ENCODE data around the gene CDC42EP3.

Gene CDC42EP3

GRCh38 chr2:37645362-37645761 lies 26.1 kb downstream of the CDC42EP3 start:
- peaks cover 79% of the 10 kb centered on the region for H3K36me3 ChIP-seq
- no peak for DNase-seq
- H3K4me1 ChIP-seq: peaks cover 67% of the 10 kb centered on the region

GRCh38 chr2:37644191-37644590 lies 27.3 kb downstream of the CDC42EP3 start:
- no peak for TF ChIP-seq CTCF (IDR thresholded peaks at IDR 0.05; ENCODE audit: low read depth, low read length)
- Histone ChIP-seq H3K9me3 (no peaks in the 10 kb centered on the region), H3K36me3 (peaks cover 79% of the 10 kb centered on the region), H3K27me3 (no peaks in the 10 kb centered on the region), H3K4me3 (ENCODE audit: low read depth, low read length) (no peak overlapping the region), H3K4me1 (peaks cover 74% of the 10 kb centered on the region)
- no peak for DNase-seq

More at GRCh38 chr2:37645362-37645761, 26.1 kb downstream of the CDC42EP3 start:
- H3K9me3 ChIP-seq: no peaks in the 10 kb centered on the region
- no peaks in the 10 kb centered on the region for H3K27me3 ChIP-seq
- H3K4me3 ChIP-seq (ENCODE audit: low read depth, low read length): no peak overlapping the region
- no peak for TF ChIP-seq CTCF (IDR thresholded peaks at IDR 0.05; ENCODE audit: low read depth, low read length)

GRCh38 chr2:37643730-37644078 lies 27.7 kb downstream of the CDC42EP3 start:
- TF ChIP-seq CTCF (IDR thresholded peaks at IDR 0.05; ENCODE audit: low read depth, low read length): no peak
- Histone ChIP-seq H3K27me3 (no peaks in the 10 kb centered on the region), H3K4me3 (ENCODE audit: low read depth, low read length) (no peak overlapping the region), H3K9me3 (no peaks in the 10 kb centered on the region), H3K36me3 (peaks cover 78% of the 10 kb centered on the region), H3K4me1 (peaks cover 76% of the 10 kb centered on the region)
- DNase-seq: no peak

GRCh38 chr2:37642907-37643729 lies 28.3 kb downstream of the CDC42EP3 start:
- Histone ChIP-seq H3K4me1 (peaks cover 78% of the 10 kb centered on the region), H3K4me3 (ENCODE audit: low read depth, low read length) (no peak overlapping the region), H3K27me3 (no peaks in the 10 kb centered on the region), H3K36me3 (peaks cover 74% of the 10 kb centered on the region), H3K9me3 (no peaks in the 10 kb centered on the region)
- TF ChIP-seq CTCF (IDR thresholded peaks at IDR 0.05; ENCODE audit: low read depth, low read length): no peak
- peak; percentile 74 for DNase-seq

- H3K4me1 ChIP-seq: peaks cover 77% of the 10 kb centered on the region
- no peak for TF ChIP-seq CTCF (IDR thresholded peaks at IDR 0.05; ENCODE audit: low read depth, low read length)
- DNase-seq: peak; percentile 55
- H3K4me3 ChIP-seq (ENCODE audit: low read depth, low read length): no peak overlapping the region
- H3K36me3 ChIP-seq: peaks cover 59% of the 10 kb centered on the region
- no peaks in the 10 kb centered on the region for H3K27me3 ChIP-seq
- H3K9me3 ChIP-seq: no peaks in the 10 kb centered on the region
These were observed 29.8 kb downstream of the CDC42EP3 start for GRCh38 chr2:37641582-37642171.

- no peak for TF ChIP-seq CTCF (IDR thresholded peaks at IDR 0.05; ENCODE audit: low read depth, low read length)
- Histone ChIP-seq H3K4me3 (ENCODE audit: low read depth, low read length) (no peak overlapping the region), H3K27me3 (no peaks in the 10 kb centered on the region), H3K4me1 (peaks cover 77% of the 10 kb centered on the region), H3K36me3 (peaks cover 39% of the 10 kb centered on the region), H3K9me3 (no peaks in the 10 kb centered on the region)
- no peak for DNase-seq
These were observed 31.8 kb downstream of the CDC42EP3 start for GRCh38 chr2:37639631-37640030.

Data from BE2C (cell line).